Suppressor macrophage (primary cell): ENCODE data around the gene CD300A.

Experiments used
- DNase-seq, 4 experiments: peaks; one replicate each; pipeline ENCODE4 v3.0.0-alpha.2; 2020 to 2022

Gene CD300A

DNA sequence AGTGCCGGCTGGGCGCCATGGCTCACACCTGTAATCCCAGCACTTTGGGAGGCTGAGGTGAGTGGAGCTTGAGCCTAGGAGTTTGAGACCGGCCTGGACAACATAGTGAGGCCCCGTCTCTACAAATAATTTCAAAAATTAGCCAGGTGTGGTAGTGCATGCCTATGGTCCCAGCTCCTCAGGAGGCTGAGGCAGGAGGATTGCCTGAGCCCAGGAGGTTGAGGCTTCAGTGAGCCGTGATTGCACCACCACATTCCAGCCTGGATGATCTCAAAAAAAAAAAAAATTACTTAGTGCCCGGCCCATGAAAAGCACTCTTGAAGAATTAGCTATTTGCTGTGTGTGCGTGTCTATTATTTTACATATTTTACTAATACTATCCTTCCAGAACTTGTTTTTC, 24.9 kb upstream of the CD300A start:
- no peak for DNase-seq

GRCh38 chr17:74442291-74442669, 24.2 kb upstream of the CD300A start:
- DNase-seq = no peak

DNA sequence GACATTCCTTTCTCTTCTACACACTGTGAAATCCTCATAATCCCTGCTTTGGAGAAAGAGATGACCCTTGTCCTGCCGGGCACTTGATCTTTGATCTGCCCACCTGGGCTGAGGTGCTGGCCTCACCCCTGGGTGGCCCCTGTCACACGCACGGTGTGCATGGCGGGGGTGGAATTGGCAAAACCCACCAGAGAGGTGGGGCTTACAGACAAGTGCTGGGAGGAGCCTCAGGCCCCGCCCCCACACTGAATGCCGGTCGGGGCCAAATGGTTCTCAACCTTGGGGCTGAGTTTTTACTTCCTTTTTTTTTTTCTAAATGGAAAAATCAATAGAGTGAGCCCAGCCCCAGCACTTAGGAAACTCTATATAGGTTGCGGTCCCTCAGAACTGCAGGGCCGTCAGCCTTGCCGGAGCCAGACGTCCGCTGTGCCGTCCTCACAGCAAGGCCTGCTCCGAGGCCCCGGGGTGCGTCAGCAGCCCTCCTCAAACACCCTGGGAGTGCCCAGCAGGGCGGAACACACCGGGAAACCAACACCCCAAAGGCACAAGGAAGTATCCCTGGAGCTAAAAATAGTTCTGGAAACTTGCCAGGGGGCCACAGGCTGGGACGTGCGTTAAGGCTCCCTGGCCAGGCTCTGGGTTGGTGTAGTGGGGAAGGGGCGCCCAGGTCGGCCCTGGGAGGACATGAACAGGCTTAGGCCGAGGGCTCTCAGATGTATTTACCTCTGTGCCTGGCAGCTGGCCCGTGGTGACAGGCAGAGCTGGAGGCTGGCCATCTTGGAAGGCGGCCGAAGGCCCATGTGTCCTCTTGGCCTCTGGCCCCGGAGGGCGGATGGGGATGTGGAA, 23.5 kb upstream of the CD300A start:
- DNase-seq = peak; percentile 67 to 77 (median 74)

GRCh38 chr17:74443516-74444296, 22.7 kb upstream of the CD300A start:
- no peak for DNase-seq

GRCh38 chr17:74444406-74444805, 22.0 kb upstream of the CD300A start:
- DNase-seq = peak in 3 of 4 experiments; percentile 27 to 47 (median 45)

- no peak for DNase-seq
Observed at GRCh38 chr17:74445158-74445557, 21.3 kb upstream of the CD300A start.

DNA sequence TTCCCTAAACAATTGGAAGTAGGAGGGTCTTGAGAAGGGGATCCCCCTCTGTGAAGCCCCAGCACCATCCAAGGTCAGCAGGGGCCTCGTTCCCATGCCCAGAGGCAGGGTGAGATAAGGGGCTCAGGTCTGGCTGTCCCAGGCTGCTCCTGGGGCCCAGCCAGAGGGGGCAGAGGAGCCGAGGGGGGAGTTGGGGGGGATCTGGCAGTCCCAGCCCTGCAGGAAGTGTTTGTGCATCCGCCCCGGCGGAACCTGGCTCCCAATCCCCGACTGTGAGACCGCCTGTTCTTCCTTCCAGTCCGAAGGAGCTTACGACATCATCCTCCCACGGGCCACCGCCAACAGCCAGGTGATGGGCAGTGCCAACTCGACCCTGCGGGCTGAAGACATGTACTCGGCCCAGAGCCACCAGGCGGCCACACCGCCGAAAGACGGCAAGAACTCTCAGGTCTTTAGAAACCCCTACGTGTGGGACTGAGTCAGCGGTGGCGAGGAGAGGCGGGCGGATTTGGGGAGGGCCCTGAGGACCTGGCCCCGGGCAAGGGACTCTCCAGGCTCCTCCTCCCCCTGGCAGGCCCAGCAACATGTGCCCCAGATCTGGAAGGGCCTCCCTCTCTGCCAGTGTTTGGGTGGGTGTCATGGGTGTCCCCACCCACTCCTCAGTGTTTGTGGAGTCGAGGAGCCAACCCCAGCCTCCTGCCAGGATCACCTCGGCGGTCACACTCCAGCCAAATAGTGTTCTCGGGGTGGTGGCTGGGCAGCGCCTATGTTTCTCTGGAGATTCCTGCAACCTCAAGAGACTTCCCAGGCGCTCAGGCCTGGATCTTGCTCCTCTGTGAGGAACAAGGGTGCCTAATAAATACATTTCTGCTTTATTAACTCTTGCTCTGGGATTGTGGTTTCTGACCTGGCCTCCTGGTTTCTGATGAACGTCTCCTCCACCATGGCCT, 19.6 kb upstream of the CD300A start:
- DNase-seq = peak; percentile 32 to 47 (median 42)

- DNase-seq = no peak
Observed at GRCh38 chr17:74447628-74448159, 18.7 kb upstream of the CD300A start.

GRCh38 chr17:74448756-74449155, 17.7 kb upstream of the CD300A start:
- DNase-seq = no peak

DNA sequence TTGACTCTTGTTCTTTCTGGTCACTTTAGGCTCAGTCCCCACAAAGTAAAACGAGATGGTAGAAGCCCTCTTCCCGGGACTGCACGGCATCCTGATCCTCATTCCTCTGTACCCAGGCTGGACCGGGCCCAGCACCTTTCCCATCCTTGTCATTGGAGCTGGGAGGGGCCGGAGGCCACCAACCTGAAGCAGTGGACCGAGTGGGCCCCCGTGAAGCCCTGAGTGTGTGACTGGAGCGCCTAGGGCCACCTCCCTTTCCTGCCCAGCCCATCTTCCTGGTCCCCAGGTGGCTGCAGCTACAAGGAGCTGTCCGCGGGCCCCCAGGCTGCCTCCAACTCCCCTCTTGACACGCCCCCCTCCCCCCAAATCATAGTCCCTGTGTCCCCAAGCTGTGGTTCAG, 17.1 kb upstream of the CD300A start:
- no peak for DNase-seq

DNA sequence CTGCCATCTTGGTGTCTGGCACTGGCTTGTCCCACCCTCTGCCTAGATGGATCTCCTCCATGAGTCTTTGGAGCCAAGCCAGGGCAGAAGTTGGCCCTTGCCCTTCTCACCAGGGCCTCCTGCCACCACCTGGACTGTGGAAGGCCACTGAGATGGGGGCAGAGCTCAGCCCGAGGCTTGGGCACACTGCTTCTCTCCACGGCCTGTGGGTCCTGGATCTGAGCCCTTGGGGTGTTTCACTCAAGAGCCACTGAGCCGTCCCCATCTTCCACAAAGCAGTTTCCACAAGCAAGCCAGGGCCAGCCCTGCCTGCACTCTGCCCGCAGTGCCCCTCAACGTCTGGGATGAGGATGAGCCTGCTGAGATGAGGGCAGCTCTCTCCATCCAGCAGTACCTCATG, 16.7 kb upstream of the CD300A start:
- DNase-seq = no peak

GRCh38 chr17:74450231-74450630, 16.2 kb upstream of the CD300A start:
- DNase-seq = no peak

- DNase-seq = no peak
Observed at GRCh38 chr17:74450925-74451403, 15.5 kb upstream of the CD300A start.

GRCh38 chr17:74451557-74451956, 14.9 kb upstream of the CD300A start:
- no peak for DNase-seq

DNA sequence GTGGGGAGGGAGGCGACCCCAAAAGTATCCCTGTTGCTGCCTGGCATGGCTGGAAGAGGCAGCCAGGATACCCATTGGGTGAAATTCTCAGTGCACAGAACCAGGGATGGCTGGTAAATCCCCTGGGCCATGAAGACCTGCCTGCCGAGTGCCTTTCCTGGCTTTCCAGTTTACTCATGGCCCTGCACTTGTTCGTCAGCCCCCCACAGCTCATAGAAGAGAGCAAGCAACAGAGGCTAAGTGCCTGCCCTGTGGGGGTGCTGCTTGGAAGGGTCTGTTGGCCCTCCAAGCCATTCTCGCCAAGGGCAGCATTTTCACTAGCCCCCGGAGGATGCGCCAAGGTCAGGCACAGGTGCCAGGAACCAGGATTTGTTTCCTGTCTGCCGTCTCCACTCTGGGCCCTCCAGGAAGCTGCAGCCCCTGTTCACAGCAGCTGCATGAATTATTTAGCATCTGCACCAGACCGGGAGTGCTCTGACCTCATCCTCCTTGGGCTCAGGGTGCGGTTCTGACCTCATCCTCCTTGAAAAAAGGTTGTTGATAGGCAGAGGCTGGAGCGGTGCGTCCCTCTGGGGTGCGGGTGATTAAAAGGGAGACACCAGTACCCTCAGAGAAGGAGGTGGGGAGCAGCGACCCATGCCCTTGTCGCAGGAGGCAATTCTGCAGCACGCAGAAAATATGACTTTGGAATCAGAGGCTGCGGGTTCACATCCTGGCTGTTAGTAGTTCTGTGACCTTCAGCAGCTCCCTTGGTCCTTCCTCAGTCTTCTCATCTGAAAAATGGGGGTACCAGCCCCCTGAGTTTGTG, 14.2 kb upstream of the CD300A start:
- no peak for DNase-seq

- no peak for DNase-seq
Observed at GRCh38 chr17:74452841-74453661, 13.4 kb upstream of the CD300A start.

GRCh38 chr17:74453665-74454196, 12.7 kb upstream of the CD300A start:
- DNase-seq = peak in 2 of 4 experiments; percentile 20 to 95

DNA sequence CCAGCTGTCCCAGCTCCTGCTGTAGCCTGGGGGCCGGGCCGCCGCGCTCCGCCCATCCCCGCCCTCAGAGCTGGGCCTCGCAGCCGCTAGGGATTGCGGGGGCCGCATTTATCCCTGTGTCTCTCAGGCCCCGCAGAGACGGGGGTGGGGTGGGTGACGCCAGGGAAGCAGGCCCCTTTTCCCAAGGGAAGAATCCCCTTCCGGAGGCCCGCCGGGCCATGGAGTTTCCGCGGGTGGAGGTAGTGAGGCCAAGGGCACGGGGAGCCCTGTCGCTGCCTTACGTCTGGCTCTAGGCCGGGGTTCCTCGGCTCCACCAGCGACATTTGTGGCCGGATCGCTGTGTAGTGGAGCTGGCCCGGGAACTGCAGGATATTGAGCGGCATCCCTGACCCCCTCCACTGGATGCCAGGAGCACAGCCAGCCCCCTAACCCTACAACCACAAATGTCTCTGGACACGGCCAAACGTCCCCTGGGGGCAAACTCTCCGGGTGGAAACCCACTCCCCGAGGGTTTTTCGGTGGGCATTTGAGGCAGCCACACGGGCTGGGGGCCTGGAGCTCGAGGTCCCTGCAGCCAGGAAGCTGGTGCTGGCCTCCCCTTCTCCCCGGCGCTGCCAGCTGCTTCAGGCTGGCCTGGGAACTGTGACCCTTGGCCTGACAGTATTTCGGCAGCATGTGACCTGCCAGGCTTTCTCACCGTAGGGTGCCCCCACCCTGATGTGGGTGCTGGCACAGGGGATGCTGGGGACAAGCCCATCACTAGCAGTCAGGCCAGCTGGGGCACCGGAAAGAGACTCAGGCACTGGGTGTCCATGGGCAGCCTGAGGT, 12.0 kb upstream of the CD300A start:
- DNase-seq = peak in 3 of 4 experiments; percentile 83 to 96 (median 87)

- no peak for DNase-seq
Observed at GRCh38 chr17:74455025-74455545, 11.3 kb upstream of the CD300A start.
